Superior temporal gyrus (tissue), 1 donor: ENCODE data around the gene GABRG3.

Source experiments
- DNase-seq: peaks from one replicate; pipeline ENCODE4 v3.0.0-alpha.2; 2016; ENCODE audit errors: extremely low spot score

GABRG3 gene

DNA sequence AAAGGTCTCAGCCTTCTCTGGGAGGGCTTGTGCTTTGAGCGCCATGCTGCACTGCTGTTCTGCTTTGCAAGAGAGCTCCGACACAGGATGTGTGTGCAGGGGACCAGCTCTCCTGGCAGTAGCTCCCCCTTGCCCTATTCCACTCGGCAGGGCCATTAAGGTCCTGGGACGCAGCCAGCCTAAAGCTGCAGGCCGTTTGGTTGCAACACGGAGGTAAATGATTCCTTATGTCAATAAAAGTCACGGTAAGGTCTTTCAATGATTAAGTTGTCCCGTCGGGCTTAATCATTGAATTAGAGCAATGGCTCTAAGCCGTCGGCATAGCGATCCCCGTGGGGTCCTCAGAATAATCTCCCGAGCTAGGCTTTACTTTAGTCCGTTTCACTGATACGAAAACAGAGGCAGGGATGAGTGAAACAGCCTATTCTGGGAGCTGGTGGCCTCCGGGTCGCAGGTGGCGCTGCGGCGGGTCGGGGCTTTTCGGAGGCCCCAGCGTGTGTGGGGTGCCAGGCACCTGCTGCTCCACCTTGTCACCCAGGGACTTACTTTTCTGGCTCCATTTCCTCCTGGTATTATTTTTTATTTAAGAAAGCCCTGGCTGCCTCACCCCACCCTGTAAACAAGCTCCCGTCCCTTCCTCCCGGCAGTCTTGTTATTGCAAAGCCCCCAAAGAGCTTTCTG lies 603.0 kb downstream of the GABRG3 start:
- no peak for DNase-seq

DNA sequence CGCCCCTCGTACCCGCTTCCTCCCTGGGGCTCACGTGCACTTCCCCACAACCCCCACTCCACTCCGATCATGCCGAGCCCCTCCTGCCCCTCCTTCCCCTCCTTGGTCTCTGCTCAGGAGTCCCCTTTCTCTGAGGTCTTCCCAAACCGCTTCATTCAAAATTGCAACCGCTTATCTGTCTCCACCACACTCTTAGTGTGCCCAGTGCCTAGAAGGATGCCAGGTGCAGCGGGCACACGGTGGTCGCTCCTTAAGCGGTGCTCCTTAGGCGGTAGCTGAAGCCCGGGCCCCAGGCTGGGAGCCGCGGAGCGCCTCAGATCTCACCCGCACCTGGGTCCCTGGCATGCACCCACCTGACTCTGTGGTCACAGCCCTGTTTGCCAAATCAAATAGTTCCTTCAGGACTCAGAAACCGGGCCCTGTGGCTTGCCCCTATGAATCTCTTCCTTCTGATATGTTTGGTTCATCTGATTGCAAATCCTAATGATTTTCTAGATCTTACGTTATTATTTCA lies 603.6 kb downstream of the GABRG3 start:
- no peak for DNase-seq

DNA sequence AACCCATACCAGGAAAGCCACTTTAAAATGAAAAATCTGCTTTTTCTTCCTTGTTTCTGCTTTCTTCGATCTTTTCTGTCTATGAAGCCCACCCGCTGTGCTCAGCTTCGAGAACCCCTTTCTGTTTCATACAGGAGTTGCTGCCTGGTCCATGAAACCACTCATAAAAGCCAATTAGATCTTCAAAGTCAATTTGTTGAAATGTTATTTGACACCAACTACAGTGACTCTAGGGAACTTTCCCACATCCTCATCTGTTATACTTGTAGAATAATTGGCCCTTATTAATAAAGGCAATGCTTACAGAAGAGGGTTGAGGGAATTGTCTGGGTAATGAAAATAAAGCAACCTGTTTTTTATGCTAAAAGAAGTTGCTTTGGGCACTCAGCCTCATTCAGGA lies 604.5 kb downstream of the GABRG3 start:
- DNase-seq = no peak

DNA sequence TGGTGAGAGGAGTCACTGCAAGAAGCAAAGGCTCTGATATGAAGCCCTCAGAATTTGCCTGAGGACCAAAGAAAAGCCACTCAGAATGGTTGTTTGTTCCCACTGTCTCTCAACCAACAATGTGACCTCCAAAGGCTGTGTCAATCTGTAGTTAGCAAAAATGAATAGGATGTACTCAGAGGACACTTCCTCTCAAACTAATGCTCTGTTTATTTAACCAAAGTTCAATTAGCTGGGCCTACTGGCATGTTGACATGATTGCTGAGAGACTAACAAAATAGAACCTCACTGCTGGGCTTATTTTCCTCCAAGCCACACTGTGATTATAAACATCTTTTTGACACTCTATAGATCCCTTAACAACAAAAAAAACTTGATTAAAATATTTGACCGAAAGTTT lies 605.6 kb downstream of the GABRG3 start:
- no peak for DNase-seq

DNA sequence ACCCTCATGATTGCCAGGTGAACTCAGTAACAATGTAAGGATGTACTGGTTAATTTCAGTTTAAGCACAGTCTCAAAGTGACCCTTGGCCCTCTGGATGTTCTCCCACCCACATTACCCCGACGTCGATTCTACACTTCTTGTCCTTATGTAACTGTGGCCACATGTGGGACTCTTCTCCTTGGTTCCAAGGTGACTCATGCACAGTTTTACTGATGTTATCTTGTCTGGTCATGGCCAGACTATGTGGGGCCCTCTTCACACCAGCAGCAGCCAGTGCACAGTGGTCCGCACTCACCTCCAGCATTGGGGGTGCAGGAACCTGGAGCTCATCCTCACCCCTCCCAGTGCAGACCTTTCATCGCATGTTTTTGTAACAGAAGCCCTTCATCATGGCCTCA lies 608.8 kb downstream of the GABRG3 start:
- DNase-seq = no peak

DNA sequence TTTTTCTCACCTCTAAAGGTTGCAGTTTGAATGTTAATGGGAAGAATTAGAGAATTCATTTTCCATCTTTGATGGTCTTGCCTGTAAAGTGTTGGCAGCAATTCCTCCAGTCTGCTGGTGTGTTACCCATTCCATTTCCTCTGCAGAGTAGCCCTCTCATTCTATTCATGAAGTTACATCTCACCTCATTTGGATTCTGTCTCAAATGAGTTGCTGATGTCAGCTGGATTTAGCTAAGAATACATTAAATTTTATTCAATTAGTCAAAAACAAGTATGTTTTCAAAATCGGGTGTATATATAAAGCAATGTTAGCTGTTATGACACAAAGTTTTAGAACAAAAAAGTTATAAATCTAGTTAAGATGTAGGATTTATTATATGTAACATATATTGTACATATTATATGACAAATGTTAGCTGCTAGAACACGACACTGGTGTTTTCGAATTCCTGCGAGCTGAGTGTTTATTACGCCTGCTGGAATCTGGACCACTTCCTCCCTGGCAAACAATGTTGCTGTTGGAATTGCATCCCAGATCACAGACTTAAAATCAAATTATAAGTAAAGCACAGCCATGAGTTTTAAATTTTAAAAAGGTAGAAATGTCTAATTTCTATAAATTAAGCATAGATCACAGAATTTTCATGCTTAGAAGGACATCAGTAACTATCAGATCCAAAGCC lies 611.9 kb downstream of the GABRG3 start:
- DNase-seq = no peak

DNA sequence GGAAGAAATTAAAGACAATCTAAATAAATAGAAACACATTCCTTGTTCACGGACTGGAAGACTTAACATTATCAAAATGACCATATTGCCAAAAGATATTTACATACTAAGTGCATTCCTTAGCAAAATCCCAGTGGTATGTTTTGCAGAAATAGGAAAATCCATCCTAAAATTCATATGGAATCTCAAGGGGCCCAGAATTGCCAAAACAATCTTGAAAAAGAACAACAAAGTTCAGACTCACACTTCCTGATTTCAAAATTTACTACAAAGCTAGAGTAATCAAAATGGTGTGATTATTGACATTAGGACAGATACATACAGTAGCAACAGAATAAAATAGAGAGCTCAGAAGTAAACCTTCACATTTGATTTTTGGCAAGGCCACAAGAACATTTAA lies 612.7 kb downstream of the GABRG3 start:
- no peak for DNase-seq

DNA sequence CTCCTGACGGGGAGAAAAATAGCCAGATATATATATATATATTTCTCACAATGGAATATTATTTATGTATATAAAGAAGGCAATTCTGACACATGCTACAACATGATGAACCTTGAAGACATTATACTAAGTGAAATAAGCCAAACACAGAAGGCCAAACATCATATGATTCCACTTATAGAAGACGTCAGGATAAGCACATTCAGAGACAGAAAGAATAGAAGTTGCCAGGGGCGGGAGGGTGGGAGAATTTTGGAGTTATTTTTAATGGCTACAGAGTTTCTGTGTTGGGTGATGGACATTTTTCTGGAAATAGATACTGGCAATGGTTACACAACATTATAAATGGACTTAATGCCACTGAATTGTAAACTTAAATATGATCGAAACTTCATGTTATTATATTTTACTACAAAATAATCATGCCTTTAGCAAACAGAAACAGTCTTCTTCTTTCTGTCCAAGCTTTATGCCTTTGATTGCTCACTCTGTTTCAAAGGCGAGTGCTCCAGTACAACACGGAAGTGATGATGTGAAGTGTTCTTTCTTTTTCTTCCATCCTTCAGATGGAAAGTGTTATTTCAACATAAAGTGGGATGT lies 614.2 kb downstream of the GABRG3 start:
- no peak for DNase-seq

DNA sequence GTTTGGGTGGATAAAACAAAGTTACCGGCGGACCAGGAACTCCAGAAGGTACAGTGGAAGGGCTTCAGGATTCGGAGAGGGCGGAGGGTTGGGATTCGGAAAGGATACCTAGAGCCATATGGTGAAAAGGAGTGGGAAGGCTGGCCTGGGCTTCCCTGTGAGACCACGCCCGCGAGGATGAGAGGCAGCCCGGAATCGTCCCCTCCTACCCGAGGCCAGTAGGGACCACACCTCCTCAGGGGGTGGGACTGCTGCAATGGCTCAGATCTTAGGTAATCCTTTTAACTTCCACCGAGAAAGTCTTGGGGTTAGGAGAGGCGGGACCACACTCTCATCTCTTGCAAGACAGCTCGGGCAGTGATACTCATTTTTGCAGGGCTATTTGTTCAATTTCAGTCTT lies 616.8 kb downstream of the GABRG3 start:
- no peak for DNase-seq

DNA sequence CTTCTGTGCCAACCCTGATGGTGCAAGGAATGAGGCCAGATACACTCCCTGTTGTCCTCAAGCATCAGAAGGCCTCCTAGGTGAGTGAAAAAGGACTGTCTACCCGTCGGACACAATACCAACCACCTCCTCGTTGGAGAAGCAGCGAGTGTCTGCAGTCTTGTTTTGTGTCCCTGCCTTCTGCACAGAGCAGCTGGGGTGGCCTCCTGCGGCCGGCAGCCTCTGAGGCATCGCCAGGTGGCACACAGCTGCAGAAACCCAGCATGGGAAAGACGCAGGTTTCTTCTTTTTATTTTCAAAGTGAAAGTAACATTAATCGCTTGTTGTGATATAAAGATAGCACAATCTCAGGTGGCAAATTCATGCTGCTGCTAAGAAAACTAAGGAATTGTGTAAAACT lies 618.3 kb downstream of the GABRG3 start:
- DNase-seq = no peak

DNA sequence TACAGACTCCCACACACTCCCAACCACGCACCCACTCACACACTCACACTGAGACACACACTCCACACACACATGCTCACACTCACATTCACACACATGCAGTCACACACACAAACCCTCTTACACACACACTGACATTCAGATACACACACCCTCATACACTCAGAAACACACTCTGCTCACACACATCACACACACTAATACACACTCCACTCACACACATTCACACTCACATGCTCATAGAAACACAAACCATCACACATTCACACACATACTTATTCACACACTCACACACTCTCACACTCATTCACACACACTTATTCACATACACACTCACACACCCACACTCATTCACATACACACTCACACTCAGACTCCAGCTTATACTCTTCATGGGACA lies 618.8 kb downstream of the GABRG3 start:
- DNase-seq = no peak
